Inflammatory macrophage treated with lipopolysaccharide for 1 hour (primary cell): ENCODE results near the gene CEP104.

Source experiments
- DNase-seq, 2 donors: peaks; one replicate each; pipeline ENCODE4 v3.0.0-alpha.2; 2020 to 2022

Gene CEP104

DNA sequence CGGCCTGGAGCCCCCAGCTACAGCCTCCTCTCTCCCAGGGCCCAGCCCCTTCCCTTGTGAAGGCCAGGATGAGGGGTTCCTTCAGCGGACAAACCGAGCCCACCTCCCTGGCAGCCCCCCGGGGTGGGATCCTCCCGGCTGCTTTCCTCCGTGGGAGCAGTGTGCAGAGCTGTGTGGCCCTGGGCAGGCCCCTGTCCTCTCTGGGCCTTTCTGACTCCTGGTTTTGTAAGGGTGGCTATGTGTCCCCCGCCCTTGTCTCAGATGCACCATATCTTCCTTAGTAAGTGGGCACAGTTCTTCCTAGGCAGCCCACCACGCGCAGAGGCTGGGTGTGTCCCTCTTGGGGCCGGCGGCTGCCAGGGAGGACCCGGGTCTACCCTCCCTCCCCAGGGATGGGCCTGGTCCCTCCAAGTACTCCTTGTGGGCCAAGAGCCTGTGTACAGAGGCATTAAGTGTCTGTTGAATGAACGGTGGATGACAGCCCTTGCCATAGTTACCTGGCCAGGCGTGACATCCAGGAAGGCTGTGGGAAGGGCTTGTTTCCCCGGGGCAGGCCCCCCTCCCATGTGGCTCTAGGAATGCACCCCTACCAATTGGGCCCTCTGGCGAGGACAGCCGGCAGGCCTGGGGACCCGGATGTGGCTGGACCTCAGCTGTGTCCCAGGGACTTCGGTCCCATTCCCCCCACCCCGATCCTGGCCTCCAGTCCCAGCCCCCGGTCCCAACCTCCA is 80.6 kb downstream of the CEP104 start:
- no peak for DNase-seq

DNA sequence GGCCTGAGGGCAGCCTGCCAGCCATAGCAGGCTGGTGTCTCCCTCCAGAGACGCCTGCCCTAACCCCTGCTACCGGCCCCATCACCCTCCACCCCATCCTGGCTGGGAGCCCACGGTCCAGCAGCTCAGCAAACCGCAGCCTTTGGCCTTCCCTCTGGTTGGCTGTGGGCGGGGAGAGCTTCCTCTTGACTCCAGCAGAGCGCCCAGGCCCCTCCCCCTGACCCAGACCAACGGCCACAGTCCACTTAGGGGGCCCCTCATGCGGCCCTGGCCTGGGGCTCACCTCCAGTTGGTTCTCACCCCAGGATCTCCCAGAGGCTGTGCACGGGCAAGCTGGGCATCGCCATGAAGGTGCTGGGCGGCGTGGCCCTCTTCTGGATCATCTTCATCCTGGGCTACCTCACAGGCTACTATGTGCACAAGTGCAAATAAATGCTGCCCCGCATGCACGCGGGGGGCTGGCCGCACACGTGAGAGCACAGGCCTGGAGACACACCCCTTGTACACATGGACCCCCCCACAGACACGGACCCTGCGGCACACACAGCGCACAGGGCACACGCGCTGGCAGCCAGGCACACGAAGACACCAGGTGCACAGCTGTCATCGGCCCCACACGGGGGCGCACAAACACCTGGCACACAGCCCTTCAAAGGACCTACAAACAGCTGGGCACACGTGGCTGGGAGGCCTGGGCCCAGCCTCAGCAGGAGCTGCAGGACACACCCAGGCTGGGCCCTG is 81.4 kb downstream of the CEP104 start:
- peak; percentile 60 to 62 for DNase-seq

DNA sequence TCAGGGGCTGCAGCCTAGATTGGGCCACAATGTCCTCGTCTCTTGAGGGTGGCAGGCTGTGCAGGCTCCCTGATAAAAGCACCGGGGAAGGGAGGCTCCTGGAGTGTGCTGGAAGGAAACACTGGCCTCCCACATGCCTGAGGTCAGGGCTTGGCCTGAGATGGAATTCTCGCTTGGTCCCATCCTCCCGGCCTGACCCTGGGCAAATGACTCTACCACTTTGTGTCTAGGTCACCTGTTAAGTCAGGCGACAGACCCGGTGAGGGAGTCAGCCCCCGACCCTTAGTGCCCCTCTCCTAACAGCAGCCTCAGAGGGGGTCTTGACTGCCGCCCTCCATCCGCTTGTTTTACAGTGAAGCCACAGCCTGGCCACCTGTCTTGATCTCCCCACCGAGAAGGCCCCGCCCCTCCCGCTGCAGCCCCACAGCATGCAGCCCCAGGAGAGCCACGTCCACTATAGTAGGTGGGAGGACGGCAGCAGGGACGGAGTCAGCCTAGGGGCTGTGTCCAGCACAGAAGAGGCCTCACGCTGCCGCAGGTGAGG is 82.0 kb downstream of the CEP104 start:
- no peak for DNase-seq

DNA sequence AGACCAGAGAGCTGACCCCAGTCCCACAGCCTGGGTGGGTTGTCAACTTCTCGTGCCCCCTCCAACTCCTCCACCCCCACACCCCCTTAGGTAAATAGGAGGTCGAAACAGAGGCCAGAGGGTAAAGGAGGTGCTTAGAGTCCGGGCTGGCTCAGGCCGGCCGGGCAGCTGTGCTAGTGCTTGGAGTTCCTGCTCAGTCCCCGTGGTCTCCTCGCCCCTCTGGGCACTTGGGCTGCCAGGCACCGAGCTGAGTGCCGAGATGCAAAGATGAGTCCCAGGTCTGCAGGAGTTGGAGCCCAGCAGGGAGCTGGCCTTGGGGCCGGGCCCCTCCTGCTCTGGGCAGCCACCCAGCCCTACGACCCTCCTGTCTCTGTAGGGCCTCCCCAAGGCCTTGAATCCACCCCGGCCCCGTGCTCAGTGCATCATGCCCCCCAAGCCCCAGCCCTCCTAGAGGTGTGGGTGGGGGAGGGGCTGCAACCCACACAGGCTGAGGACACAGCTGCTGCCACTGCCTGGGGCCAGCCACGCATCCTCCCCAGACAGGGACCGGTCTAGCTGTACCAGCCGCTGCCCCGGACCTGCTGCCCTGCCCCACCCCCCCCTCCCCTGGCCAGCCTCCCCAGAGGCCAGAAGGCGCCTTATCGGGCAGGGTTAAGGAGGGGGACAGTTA is 82.6 kb downstream of the CEP104 start:
- no peak for DNase-seq

DNA sequence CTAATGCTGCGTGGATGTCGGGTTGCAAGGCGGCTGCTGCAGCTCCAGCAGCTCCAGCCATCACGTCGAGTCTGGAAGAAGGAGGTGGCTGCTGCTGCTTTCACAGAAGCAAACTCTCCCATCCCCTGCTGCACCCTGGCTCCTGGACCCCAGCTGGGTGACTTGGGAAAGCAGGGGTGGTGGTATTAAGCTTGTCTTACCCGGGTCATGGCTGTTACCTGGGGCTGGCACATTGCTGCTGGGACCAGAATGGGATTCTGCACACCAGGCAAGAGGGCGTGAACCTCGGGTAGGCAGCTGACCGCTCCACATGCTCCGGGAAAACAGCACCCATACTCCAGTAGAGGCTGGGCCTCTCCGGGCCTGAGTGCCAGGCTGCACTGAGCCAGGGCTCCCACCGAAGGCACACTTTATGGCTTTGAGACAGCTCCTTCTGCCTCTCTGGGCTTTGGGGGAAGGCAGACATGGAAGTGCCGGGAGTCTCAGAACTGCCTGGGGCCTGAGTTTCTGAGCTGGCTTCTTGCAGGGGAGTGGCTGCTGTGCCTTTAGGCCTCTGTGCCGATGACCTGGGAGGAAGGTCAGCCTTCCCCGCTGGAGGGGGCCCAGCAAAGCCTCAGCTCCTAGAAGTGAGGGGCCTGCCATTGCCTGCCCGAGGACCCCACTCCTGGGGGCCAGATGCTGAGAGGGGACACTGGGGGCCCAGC is 83.3 kb downstream of the CEP104 start:
- no peak for DNase-seq

DNA sequence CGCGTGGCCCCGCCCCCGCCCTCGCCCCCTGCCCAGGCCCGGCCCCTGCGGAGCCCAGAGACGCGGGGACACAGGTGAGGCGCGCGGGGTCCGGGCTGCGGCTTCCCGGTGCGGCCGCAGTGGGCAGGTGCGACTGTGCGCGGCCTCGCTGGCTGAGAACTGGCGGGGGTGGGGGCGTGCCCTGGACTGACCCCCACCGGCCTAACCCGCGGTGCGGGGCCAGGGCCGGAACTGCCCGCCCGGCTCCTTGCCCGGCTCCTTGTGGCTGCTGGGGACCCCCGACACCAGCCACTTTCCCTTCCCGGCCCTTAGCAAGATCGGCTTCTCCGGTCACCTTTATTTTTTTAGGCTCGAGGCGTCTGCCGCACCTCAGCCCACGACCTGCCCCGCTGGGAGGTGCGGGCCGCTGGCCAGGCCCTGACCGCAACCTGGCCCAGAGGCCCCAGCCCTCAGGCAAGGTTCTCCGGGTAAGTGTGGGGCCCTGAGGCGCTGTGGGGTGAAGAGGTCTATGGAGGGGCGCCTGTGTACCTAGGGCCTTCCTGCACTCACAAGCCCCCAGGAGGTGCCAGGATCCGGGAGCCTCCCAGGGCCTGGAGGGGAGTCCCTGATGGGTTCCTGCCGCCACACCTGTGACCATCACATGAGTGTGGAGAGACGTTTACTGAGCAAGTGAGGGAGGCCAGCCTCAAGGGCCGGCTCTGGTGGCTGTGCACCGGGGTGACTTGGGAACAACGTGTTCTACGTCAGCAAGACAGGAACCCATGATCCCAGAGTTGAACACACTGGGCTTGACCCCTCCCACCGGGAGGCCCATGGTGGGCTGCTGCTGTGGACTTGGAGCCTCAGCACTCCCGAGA is 84.1 kb downstream of the CEP104 start, which contains the start of gene SMIM1:
Gene SMIM1, plus strand, starts transcription at position 35 of the 857 bp plus-strand sequence. CDS start 2,625 bp downstream, outside the sequence.
- no peak for DNase-seq

DNA sequence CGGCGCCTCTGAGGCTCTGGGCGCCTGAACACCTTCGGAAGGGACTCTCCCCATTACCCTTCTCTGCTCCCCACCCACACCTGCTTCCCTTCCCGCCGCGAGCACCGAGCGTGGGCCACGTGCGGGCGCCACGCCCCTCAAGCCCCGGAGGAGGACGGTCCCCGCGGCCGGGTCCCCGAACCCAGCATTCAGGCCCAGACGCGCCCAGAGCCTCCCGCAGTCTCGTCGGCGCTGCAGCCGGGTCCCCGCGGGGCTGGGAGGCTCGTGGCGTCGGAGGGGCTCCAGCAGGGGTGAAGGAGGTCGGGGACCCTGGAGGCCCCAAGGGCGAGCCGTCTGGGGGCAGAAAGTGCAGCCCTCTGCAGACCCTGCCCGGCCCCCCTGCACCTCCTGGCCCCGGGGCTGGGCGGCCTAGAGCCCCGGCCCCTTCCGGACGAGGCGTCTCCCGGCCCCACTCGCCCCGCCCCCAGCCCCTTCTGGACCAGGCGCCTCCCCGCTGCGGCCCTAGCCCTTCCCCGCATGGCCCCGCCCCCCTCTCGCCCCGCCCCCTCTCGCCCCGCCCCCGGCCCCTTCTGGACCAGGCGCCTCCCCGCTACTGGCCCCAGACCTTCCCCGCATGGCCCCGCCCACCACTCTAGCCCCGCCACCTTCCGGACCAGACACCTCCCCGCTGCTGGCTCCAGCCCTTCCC is 84.8 kb downstream of the CEP104 start:
- peak; percentile 39 to 42 for DNase-seq

DNA sequence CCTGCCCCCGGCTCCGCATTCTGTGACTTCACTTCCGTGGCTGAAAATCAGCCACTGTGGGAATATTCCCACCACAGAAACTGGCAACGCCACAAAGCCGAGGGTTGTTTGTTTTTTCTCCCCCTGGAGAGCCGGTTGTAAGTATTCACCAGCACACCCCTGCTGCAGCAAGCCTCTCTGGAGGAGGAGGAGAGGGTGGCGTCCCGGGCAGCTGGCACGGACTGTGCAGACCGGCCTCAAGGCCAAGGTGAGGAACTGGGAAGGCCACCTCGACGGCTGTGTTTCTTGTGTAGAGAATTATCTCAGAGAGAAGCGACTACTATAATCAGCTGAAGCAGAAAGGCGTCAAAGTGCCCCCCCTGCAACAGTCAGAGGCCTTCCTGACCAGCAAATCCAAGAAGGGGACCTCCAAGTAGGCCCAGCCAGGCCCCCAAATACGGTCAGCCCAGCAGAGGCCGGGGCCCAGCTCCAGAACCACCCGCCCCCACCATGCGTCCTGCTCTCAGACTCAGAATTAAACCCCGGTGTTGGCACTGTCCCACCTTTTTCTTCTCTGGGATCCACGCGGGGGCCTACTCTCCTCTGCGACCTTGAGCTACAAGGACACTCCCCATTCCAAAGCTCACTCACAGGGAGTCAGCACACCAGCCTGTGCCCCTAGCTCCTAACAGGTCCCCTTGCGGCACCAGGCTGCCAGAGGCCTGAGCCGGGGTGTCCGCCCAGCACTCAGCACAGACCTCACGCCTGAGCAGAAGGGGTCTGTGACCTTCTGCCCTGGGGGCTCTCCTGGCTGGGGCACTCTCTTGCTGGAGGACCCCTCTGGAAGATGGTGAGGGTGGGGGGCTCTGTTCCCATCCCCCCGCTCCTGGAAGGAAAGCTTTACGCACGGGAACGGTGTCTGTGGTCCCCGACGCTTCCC is 85.6 kb downstream of the CEP104 start:
- DNase-seq = no peak

DNA sequence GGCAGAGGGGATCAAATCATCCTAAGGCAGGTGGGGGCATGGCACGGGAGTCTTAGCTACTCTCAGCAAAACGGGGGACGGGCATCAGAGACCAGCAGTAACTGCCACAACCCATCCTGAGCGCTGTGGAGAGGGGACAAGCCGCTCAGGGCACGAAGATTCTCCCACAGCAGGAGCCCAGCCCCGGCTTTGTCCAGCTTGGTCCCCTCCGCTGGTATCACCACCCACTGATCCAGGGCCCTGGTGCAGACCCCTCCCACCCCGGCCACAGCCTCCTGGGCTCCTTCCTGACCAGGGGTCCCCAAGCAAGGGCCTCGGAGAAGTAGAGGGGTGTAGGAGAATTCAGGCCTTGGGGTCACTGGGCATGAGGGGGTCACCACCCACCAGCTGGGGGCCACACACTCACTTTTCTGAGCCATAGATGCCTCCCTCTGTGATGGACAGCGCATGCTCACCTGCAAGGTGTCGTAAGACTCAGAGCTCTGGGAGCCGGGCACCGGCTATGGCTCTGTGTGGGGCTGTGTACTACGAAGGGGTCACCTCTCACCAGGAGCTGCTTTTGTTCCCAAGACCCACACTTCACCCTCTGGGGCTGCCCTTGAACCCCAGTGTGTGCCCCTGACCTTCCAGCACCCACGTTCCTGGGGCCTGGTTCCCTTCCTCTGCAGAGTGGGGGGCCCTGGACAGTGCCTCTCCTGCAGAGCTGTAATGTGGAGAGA is 86.8 kb downstream of the CEP104 start:
- no peak for DNase-seq

DNA sequence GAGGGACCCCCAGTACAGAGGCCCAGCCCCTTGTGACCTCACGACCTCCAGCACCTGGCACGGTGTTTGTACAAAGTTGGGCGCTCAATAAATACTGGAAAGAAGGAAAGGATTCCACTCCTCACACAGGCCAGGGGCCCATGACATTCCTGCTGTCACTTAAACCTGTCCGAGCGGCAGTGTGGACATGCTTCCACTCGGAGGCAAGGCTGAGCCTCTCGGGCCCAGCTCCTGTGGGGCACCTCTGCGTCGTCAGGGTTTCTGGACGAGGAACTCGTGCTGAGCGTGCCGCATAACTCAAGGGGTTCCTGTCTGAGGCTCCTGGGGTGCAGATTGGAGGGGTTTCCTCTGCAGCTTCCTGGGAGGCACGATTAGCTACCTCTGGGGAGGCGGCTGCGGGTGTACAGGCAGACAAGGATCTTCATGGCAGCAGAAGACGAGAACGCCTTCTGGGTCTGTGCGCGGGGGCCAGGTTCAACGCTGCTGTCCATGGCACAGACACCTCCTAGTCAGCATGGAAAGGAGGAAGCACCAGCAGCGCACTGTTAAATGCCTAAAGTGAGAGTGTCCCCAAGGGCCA is 88.1 kb downstream of the CEP104 start:
- DNase-seq = no peak

DNA sequence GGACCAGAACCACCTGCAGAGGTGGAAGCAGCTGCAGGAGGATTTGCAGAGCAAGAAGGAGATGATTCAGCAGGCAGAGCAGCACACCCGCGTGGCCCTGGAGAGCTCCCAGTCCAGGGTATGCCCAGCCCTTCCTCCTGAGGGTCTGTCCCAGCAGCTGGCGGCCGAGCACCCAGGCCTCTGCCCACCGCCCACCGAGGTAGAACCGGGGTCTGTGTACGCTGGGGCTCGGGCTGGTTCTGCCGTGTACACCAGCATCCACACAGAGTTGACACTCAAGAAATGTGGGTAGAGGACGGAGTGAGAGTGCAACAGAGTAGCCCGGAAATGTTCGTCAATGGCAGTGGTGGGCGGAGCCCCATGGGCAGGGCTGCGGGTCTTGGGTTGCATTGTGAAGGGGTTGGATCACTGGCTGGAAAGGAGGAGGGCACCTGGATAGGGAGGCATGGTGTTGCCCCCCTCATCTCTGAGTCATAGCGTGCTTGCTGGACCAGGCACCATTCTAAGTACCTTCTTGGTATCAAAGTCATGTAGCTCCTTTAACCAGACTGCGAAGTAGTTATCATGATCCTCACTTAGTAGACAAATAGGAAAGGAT is 89.6 kb downstream of the CEP104 start:
- DNase-seq = no peak

DNA sequence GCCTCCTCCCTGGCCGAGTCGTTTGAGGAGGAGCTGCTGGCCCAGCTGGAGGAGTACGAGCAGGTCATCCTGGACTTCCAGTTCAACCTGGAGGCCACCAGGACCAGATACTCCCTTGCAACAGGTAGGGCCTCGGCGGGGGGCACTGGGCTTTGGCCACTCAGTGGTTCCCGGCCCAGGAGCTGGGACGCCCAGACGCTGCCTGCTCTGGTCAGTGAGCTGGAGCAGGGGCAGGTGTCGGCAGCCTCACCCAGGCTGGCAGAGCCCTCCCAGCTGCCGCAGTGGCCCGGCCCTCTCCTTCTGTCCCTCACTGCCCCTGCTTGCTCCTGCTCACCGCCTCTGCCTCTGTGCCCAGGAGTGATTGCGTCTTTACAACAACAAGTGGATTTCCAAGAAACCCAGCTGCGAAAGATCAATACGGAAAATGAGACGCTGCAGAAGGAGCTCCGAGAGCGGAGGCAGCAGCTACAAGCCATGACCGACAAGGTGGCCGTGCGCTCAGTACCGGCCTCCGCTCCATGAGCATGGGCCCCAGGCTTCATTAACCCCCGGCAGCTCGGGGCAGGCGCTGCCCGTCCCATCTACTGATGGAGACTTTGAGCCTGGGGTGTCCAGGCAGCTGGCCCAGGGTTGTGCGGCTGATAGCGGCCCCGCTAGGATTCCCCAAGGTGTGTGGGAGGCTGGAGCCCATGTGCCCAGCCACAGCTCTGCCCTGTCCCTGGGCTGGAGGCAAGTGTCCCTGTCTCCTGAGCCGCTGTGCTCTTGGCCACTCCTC is 93.5 kb downstream of the CEP104 start:
- DNase-seq = no peak

DNA sequence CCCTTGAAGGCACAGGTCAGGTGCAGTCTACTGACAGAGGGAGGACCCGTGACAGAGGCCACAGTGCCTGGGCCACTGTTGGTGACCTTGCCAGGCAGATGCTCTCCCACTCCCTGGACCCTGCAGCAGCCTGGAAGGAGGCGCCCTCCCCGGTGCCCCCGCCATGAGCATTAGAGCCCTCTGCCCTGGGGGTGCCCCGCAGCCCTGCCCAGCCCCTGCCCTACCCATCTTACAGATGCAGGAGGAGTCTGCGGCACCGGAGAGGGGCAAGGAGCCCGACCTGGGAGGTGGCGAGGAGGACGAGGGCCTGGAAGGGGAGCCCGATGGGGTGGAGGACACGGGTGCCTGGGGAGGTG is 94.2 kb downstream of the CEP104 start:
- DNase-seq = no peak

DNA sequence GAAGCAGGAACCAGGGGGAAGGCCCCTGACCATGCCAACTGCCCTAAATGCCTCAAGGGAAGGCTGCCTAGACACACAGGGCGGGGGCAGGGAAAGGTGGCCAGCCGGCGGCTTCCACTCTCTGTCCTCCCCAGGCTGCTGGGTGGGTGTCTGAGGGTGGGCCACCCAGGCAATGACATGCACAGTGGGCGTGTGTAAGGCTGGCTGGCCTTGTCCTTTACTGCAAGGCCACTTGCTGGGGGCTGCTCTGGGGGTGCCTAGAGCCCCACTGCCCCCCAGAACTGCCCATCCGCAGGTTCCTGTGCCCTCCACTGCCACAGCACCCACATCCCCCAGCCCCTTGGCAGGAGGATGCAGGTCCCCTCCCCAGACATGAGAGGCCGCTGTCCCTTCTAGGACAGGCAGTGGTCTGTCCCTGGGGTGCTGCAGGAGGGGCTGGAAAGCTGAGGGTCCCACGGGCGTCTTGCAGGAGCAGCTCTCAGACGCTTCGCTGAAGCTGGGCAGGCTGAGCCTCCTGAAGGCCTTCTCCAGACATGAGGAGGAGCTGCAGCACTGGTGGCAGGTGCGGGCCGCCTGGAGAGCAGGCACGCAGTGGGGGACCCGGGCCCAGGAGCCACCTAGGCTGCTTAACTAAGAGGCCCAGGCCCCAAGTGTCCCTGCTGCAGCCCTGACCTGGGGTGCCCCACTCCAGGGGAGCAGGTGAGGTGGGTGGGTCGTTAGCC is 94.7 kb downstream of the CEP104 start:
- DNase-seq = no peak
